WERI-Rb-1 (cell line): ENCODE results near the gene OR7C1.

ENCODE experiments used
- DNase-seq: peaks from one replicate; pipeline ENCODE4 v3.0.0-alpha.2; 2020
- H3K27ac ChIP-seq: fragments of 250-450 bp; sonication (Bioruptor Pico); 2 replicates; pipeline ENCODE4 v1.5.1; 2020; ENCODE audit warnings: mild to moderate bottlenecking, moderate library complexity
- H3K27me3 ChIP-seq: fragments of 250-450 bp; sonication (Bioruptor Pico); 2 replicates; pipeline ENCODE4 v1.5.1; 2021; ENCODE audit warnings: mild to moderate bottlenecking, low read depth, moderate library complexity; ENCODE audit not compliant: insufficient read depth, severe bottlenecking
- H3K36me3 ChIP-seq: fragments of 250-450 bp; sonication (Bioruptor Pico); 2 replicates; pipeline ENCODE4 v1.5.1; 2020; ENCODE audit warnings: mild to moderate bottlenecking, moderate library complexity
- H3K4me3 ChIP-seq: 2 replicates; pipeline ENCODE4 v1.5.1; 2011; ENCODE audit warnings: low read depth, mild to moderate bottlenecking, control low read depth, low read length
- H3K9me3 ChIP-seq: fragments of 250-450 bp; sonication (Bioruptor Pico); 2 replicates; pipeline ENCODE4 v1.5.1; 2021; ENCODE audit warnings: mild to moderate bottlenecking, moderate library complexity; ENCODE audit not compliant: severe bottlenecking
- TF ChIP-seq, protein P1 (sequence below): IDR thresholded peaks from 2 replicates; pipeline ENCODE4 v1.5.1; 2011; ENCODE audit warnings: low read depth, mild to moderate bottlenecking, control low read depth, inconsistent platforms, low read length

The OR7C1 gene

DNA sequence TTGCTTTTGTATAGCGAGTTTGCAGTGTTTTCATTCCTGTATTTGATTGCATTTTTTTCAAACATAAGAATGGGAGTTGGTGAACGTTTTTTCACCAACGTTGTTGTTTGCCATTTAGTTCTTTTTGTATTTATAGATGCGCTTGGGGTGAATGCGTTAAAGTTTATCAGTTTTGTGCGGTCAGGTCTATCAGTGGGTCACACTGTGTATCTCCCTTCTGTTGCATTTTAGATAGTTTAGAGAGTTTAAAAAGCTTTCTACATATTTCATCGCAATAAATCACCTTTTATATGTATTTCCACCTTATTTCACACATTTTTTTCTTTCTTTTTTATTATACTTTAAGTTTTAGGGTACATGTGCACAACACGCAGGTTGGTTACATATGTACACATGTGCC is 16.4 kb downstream of the OR7C1 start:
- TF ChIP-seq, protein P1, sequence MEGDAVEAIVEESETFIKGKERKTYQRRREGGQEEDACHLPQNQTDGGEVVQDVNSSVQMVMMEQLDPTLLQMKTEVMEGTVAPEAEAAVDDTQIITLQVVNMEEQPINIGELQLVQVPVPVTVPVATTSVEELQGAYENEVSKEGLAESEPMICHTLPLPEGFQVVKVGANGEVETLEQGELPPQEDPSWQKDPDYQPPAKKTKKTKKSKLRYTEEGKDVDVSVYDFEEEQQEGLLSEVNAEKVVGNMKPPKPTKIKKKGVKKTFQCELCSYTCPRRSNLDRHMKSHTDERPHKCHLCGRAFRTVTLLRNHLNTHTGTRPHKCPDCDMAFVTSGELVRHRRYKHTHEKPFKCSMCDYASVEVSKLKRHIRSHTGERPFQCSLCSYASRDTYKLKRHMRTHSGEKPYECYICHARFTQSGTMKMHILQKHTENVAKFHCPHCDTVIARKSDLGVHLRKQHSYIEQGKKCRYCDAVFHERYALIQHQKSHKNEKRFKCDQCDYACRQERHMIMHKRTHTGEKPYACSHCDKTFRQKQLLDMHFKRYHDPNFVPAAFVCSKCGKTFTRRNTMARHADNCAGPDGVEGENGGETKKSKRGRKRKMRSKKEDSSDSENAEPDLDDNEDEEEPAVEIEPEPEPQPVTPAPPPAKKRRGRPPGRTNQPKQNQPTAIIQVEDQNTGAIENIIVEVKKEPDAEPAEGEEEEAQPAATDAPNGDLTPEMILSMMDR: no peak
- no peak overlapping the region for H3K27ac ChIP-seq
- no peak for DNase-seq
- H3K27me3 ChIP-seq: peaks cover 60% of the 10 kb centered on the region
- no peaks in the 10 kb centered on the region for H3K36me3 ChIP-seq
- H3K4me3 ChIP-seq: no peak overlapping the region
- H3K9me3 ChIP-seq: no peaks in the 10 kb centered on the region

DNA sequence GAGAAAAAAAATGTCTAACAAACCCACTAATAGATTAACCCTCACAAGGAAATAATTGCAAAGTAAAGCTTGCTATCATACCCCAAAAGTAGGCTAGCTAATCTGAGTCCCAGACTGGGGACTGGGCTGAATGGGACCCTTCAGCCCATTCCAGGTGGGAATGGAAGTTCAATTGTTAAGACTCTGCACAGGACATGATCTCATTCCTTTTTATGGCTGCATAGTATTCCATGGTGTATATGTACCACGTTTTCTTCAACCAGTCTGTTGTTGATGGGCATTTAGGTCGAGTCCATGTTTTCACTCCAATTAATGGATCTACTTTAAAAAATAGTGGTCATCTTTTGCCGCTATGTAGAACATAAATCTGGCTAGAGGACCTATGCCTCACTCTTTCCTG is 17.9 kb downstream of the OR7C1 start:
- Histone ChIP-seq H3K27ac (no peak overlapping the region), H3K27me3 (peaks cover 67% of the 10 kb centered on the region), H3K4me3 (no peak overlapping the region), H3K9me3 (no peaks in the 10 kb centered on the region), H3K36me3 (no peaks in the 10 kb centered on the region)
- TF ChIP-seq, protein P1: no peak
- no peak for DNase-seq

DNA sequence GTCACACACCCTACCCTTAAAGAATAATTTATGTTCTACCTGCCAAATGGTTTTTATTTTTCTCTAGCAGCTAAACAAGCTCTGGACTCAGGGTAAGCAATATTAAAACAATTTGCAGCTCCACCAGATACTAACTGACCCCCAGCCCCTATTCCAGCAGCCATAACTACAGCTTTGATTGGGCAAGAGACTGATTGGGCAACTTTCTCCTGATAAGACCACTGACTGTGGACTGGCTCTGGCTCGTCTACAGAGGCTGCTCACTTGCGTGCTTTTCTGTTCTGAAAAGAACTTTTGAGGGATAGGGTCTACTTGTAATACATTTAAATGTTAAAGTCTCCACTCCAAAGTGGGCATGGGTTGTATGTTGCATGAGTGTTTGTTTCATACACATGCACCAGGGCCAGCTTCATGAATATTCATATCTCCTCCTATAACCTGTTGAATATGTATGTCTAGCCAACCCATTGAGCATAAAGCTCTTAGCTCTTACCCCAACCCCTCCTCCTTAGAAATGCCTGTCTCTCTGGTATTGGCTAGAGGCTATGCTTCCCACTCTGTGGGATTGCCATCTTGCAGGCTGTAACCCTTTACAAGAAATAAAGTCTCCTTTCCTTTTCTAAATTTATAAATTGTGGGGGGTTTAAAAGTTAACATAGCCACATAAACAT is 19.9 kb downstream of the OR7C1 start:
- no peak overlapping the region for H3K27ac ChIP-seq
- no peak for DNase-seq
- no peak overlapping the region for H3K4me3 ChIP-seq
- TF ChIP-seq, protein P1: no peak
- H3K36me3 ChIP-seq: no peaks in the 10 kb centered on the region
- no peaks in the 10 kb centered on the region for H3K9me3 ChIP-seq
- peaks cover 74% of the 10 kb centered on the region for H3K27me3 ChIP-seq

DNA sequence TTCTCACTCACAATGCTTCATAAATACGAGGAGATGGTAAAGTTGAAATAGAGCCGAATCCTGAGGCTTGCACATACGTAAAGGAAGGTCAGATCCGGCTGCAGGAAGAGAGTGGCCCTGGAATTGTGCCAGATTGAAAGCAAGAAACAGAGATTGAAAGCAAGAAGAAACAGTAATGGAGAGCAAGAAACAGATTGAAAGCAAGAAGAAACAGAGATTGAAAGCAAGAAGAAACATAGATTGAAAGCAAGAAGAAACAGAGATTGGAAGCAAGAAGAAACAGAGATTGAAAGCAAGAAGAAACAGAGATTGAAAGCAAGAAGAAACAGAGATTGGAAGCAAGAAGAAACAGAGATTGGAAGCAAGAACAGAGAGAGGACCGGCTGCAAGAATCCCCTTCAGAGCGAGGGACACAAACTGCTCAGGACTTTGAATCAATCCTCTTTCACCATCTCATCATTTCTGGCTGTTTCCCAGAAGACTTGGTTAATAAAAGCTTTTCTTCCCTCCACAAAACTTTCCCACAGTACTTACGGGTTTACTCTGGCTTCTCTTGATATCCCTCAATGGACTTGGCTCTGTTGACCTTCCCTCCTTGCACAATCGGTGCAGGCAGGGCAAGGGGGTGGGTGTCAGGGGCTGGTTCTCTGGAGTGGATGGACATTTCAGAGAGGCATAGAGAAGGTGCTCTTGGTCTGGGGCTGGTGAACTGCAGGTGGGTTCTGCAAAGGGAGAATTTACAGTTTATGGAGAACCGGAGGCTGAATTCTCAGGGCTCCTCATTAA is 25.5 kb downstream of the OR7C1 start:
- H3K4me3 ChIP-seq: no peak overlapping the region
- H3K27ac ChIP-seq: no peak overlapping the region

DNA sequence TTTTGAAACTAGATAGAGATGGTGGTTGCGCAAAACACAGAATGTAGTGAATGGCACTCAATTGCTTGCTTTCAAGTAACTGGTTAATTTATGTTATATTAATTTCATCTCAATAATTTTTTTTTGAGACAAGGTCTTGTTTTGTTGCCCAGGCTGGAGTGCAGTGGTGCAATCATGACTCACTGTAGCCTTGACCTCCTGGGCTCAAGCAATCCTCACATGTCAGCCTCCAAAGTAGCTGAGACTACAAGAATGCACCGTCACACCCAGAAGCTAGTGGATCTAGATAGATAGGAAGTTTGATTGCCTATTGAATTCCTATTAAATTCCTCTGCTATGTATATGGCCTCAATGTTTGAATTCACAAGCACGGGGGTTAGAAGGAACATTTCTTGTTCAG is 30.2 kb downstream of the OR7C1 start:
- no peak for DNase-seq
- H3K9me3 ChIP-seq: no peaks in the 10 kb centered on the region
- TF ChIP-seq, protein P1: no peak
- peaks cover 78% of the 10 kb centered on the region for H3K27me3 ChIP-seq
- H3K36me3 ChIP-seq: no peaks in the 10 kb centered on the region
- no peak overlapping the region for H3K4me3 ChIP-seq
- H3K27ac ChIP-seq: no peak overlapping the region

More for the DNA sequence above, 25.5 kb downstream of the OR7C1 start:
- no peaks in the 10 kb centered on the region for H3K9me3 ChIP-seq
- TF ChIP-seq, protein P1: no peak
- H3K27me3 ChIP-seq: peaks cover 80% of the 10 kb centered on the region
- DNase-seq: no peak
- no peaks in the 10 kb centered on the region for H3K36me3 ChIP-seq
